Amygdala (tissue), 56 donors: Measurements from ENCODE around the gene SEC63.
"Not testable (repeated sequence)": the region's sequence is repeated elsewhere in the genome, so short reads cannot be mapped to it uniquely, and the experiment has no call there.

Source experiments
- DNase-seq, 56 donors: peaks; one replicate each; lab custom pipeline; 2025; lab: John Stamatoyannopoulos, UW

SEC63 gene

GRCh38 chr6:107868867-107869611, 89.0 kb downstream of the SEC63 start:
- DNase-seq = no peak

DNA sequence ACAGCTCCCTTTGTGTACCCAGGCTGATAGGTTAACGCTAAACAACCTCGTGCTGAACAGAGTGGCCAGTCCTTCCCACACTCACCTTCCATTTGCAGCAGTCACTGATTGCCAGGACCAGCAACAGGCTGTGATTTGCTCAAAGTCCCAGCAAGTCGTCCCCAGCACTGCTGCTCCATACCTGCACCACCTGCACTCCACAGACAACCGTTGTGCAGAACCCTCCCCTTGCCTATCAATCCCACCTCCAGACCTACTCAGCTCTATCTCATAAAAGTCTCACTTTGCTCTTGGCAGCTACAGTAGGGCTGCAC, 90.7 kb downstream of the SEC63 start:
- peak in 1 of 56 donors; percentile 5 for DNase-seq

DNA sequence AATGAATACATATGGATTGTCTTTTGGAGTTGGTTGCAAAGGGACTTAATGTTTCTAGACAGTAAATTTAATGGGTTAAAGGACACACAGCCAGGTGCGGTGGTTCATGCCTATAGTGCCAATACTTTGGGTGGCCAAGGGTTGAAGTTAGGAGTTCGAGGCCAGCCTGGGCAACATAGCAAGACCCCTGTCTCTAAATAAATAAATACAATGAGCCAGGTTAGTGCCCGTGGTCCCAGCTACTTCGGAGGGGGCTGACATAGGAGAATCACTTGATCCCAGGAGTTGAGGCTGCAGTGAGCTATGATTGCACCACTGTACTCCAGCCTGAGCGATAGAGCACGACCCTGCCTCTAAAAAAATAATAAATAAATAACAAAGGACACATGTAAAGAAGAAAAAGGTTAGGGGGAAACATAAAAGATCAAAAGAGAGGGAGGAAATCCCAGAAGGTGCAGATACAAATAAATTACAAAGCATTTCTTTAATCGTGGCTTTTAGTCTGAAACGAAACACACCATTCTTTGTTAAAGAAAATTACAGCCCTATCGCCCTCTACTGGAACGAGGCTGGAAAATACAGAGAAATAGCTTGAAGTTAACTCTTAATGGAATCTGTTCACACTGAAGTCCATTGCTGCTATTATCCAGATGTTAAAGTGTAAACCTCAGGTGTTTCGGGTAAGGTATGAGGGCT, 91.3 kb downstream of the SEC63 start:
- peak in 3 of 56 donors; percentile 5 to 45 (median 25) for DNase-seq

DNA sequence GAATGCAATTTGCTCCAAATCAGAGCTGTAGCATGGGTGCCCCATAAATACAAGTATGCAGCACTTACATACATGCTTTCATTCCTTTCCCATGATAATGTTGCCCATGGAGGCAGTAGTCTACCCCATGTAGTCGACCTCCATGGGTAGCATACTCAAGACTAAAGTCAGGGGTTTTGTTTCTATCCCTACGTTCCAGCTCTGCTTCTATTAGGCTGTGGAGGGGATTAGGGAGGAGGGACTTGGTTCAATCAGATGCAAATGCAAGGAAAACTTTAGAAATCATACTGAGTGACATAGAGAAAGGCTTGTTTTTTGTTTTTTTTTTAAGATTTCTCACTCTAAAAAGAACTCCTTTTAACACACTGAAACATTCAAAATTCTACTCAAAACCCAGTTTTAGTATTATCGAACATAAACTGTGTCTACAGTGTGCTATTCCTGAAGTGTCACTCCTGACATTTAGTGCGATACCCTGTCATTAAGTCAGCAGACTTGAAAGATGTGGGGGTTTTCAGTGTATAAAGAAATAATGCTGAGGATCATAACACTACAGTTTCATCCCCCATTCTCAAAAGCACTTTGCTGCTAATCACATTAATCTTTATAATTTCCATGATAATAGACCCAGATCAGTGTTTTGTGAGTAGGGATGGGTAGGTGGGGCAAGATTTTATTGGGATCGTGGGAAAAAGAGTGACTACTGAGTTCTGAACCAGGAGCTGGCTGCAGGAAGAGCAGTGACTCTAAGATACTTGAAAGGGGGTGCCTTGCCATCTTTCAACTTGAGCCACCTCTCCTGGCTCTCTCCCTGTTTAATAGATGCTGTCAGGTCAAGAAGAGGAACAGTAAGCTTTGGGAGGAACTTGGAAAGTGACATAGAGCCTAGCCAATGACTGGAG, 93.5 kb downstream of the SEC63 start:
- no peak for DNase-seq

DNA sequence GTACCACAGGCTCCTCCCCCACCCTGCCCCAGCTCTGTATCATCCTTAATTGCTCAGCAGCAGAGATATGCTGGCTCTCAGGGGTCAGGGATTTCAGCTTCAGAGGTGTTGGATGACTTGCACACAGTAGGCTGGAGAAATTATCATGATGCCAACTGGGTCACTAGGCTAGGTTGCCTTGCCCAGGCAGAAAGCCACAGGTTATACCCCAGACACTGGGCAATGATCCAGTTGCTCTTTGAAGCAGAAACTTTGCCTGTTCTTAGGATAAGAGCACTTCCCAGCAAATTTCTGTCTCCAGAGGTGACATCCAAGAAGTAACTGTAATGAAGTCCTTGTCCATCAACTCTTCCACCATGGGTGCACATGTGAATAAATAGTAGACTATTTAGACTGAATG, 95.6 kb downstream of the SEC63 start:
- no peak for DNase-seq

DNA sequence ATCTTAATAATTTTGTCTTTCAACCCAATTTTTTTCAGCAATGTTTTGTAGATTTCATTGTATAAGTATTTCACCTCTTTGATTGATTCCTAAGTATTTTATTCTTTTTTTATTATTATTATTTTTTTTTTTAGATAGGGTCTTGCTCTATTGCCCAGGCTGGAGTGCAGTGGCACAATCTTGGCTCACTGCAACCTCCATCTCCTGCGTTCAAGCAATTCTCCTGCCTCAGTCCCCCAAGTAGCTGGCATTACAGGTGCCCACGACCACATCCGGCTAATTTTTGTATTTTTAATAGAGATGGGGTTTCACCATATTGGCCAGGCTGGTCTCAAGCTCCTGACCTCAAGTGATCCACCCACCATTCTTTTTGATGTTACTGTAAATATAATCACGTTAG, 97.0 kb downstream of the SEC63 start:
- DNase-seq = not testable (repeated sequence)

GRCh38 chr6:107860144-107860543, 97.9 kb downstream of the SEC63 start:
- DNase-seq = not testable (repeated sequence)

DNA sequence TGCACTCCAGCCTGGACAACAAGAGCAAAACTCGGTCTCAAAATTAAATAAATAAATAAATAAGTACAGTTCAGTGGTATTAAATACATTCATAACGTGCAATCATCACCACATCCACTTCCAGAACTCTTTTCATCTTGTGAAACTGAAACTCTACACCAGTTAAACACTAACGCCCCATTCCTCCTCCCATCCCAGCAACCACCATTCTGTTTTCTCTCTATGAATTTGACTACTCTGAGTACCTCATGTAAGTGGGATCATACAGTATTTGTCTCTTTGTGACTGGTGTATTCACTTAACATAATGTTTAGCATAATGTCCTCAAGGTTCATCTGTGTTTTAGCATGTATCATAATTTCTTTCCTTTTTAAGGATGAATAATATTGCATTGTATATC, 104.8 kb downstream of the SEC63 start:
- no peak for DNase-seq

DNA sequence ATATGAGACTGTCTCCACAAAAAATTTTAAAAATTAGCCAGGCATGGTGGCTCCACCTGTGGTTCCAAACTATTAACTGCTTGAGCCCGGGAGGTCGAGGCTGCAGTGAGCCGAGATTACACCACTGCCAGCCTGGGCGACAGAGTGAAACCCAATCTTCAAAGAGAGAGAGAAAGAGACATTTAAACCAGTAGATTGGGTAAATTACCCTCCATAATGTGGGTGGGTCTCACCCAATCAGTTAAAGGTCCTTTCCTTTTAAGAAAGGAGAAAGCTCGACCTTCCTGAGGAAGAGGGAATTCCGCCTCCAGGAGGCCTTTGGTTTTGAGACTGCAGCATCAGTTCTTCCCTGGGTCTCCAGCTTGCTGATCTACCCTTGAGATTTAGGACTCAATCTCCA, 108.7 kb downstream of the SEC63 start:
- DNase-seq = no peak

DNA sequence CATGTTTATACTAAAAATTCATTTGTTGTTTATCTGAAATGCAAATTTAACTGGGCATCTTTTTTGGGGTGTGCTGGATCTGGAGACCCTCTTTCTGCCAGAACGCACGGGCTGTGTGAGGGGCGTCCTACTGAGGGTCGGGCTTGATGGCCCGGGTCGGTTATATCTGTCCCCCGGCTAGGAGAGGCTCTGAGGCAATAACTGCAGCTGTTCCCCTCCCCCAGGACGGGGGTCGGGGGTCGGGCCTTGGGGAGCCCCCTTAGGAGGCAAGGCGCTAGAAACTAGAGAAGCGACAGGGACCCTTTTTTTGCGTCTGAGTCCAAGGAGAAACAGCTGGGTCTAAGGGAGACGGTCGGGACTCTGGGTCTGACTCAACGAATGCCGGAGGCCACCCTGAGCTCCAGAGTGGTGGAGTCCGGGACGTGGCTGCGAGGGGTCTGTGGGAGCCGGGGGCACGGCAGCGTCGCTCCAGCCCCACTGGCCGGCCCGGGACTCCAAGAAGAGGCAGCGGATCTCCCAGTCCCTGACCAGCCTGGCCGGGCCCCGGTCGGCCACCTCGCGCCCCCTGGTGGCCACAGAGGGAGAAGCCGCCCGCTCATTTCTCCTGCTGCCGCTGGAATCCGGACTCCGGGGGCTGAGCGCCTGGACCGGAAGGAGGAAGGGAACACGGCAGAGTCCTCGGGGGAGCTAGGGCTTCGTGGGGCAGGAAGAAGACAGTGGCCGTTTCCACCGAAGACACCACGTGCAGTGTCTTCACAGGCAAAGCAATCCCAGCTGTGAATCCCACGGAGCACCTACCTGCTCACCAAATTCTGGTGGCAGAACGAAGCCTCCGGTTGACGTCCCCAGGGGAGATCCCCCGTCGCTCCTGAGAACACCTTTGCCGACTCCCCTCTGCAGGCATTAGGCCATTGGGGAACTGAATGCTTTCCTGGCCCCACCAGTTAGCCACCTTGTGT, 109.9 kb downstream of the SEC63 start:
- peak in 54 of 56 donors; percentile 19 to 86 (median 63) for DNase-seq

DNA sequence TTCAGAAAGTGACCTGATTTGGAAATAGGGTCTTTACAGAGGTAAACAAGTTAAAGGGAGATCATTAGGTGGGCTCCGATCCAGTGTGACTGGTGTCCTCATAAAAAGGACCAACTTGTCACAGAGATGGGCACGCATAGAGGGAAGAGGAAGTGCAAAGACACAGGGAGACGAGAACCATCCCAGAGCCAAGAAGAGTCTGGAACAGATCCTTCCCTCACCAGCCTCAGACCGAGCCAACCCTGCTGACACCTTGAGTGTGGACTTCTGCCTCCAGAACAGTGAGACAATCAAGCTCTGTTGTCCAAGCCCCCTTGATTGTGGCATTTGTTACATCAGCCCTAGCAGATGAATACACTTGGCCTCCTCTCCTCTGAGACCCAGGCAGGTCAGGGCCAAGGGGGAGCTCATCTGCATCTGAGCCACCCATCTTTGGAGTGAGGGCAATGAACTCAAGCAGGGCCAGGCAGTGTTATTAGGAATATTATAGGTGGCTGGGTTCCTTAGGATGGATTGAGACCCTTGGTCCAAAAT, 111.7 kb downstream of the SEC63 start:
- no peak for DNase-seq

DNA sequence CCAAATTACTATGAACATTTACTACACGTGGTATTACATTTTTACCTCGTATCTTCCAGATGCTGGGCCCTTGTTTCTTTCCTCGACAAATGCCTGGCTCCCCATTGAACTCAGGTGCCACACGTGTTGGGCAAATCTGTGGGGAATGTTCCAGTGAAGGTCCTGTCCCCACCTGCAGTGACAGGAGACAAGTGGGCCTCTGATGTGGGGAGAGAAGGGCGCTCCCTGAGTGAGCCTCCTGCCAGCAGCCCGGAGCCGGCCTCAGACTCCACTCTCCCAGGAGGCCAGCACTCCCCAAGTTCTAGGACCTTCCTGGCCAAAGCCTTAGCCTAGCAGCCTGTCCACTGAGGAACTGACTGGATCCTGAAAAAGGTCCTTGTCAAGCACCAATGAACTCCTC, 112.2 kb downstream of the SEC63 start:
- no peak for DNase-seq

- DNase-seq = no peak
Measured at GRCh38 chr6:107843400-107843799, 114.6 kb downstream of the SEC63 start.

- no peak for DNase-seq
Measured at GRCh38 chr6:107841275-107841670, 116.7 kb downstream of the SEC63 start.

DNA sequence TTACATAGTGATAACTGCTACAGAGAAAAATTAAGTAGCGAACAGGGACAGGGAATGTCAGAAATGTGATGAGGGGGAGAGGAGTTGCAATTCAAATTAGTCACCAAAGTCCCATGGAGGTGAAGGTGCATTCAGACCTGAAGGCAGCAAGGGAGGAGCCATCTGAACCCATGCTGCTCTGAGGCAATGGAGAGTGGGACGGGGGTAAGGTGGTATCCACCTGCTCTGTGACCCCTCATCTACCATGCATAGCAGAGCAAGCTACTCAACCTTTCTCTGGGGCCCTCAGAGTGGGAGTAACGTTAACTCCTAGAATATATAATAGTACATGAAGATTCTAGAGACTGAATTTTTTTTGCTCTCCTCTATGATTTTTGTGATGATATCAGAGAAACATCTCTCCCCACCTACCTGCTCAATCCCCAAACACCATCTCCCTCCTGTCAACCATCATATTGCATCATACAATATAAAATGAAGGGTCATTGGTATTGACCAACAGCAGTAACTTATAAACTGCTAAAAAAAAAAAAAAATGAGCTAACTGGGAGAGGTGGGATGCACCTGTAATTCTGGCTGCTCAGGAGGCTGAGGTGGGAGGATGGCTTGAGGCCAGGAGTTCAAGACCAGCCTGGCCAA, 117.3 kb downstream of the SEC63 start:
- no peak for DNase-seq

DNA sequence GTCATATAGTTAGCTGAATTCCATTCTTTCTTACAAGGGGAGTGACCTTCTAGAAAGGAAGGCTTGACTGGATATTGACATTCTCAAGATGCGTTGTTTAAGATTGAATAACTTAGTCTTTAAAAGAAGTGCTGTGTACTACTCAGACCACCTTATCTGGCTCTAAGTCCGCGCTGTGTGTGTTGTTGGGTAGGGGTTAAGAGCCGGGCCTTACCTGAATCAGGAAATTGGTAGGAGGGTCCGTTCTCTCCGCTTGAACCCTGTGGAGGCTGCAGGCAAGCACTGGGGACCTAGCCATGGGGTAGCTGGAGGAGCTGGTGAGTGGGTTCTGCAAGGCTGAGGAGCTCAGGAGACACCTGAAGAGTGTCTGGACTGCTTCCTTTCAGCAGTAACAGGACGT, 124.9 kb downstream of the SEC63 start:
- DNase-seq = no peak

- DNase-seq = no peak
Measured at GRCh38 chr6:107832151-107833056, 125.6 kb downstream of the SEC63 start.

GRCh38 chr6:107830060-107830459, 127.9 kb downstream of the SEC63 start:
- no peak for DNase-seq
